Nephron (organoid): Measurements from ENCODE around the gene PARD3.

Experiments used
- H3K27ac Mint-ChIP-seq, 3 experiments: 2 replicates each; pipeline ENCODE4 v1.8.0; 2020; ENCODE audit warnings: mixed read lengths in 3 of 3, mild to moderate bottlenecking in 2 of 3, moderate library complexity in 1 of 3
- H3K27me3 Mint-ChIP-seq: 2 replicates; pipeline ENCODE4 v1.8.0; 2021; ENCODE audit warnings: low read depth, mild to moderate bottlenecking, moderate library complexity, mixed read lengths
- H3K36me3 Mint-ChIP-seq: 2 replicates; pipeline ENCODE4 v1.8.0; 2020; ENCODE audit warnings: low read depth, mixed read lengths
- H3K4me1 Mint-ChIP-seq: 2 replicates; pipeline ENCODE4 v1.8.0; 2020; ENCODE audit warnings: mixed read lengths
- H3K4me3 Mint-ChIP-seq, 3 experiments: 2 replicates each; pipeline ENCODE4 v1.8.0; 2020; ENCODE audit warnings: mild to moderate bottlenecking in 3 of 3, mixed read lengths in 3 of 3, moderate library complexity in 2 of 3
- H3K9me3 Mint-ChIP-seq: 2 replicates; pipeline ENCODE4 v1.8.0; 2020; ENCODE audit warnings: mixed read lengths
- CTCF ChIP-seq, 3 experiments: fragments of 200-600 bp; sonication (generic); IDR thresholded peaks; one replicate each; pipeline ENCODE4 v1.5.0; 2021; ENCODE audit warnings: antibody characterized with exemption in 3 of 3; ENCODE audit not compliant: unreplicated experiment in 3 of 3

The PARD3 gene

DNA sequence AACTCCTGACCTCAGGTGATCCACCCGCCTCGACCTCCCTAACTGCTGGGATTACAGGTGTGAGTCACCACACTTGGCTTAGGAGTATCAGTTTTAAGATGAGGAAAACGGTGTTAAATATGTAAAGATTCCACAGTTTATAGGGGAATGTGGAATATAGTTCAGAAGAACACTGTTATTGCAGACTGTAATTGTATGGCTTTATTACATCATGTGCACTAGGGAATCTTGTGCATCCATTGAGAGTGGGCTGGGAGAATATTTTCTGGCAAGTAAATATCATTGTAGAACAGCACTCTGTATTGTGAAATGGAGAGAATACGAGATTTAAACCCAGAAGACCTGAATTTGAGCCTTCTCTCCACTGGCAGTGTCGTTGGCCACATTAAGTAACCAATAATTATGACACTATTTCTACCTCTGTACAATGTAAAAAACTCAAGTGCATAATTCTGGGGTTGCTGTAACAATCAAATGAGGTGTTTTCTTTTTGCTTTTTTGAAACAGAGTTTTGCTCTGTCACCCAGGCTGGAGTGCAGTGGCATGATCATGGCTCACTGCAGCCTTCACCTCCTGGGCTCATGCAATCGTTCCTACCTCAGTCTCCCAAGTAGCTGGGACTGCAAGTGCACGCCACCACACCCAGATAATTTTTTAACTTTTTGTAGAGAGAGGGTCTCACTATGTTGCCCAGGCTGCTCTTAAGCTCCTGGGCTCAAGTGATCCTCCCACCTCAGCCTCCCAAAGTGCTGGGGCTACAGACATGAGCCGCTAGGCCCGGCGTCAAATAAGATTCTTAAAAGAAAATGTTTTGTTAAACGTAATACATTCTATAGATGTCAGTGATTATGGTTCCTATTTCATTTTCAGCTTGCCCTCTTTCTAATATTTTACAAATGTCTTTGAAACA is 12.0 kb upstream of the PARD3 start:
- H3K27me3 Mint-ChIP-seq, result peaks cover 9% of the 10 kb centered on the region

DNA sequence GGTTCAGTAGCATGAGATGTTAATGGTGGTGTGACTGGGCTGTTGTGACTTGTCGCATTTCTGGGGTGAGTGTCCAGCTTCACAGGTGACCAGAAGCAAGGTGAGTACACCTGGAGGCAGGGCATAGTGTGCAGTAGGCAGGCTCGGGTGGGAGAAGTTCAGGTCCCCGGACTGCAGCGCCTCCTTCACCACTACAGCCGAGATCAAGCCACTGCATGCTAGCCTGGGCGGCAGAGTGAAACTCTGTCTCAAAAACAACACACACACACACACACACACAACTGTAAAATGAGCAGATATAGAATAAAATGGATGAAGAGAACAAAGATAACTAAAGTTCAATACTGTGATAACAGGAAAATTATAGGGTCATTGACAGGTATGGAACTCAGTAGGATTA is 11.1 kb upstream of the PARD3 start:
- Mint-ChIP-seq H3K4me3 (no peak overlapping the region), H3K9me3 (no peaks in the 10 kb centered on the region), H3K36me3 (no peaks in the 10 kb centered on the region), H3K27me3 (peaks cover 12% of the 10 kb centered on the region), H3K27ac (peak overlapping the region in 1 of 3 experiments; percentile 69), H3K4me1 (peaks cover 7% of the 10 kb centered on the region)
- peak in 1 of 3 experiments; percentile 12 for TF ChIP-seq CTCF (IDR thresholded peaks at IDR 0.05; ENCODE audit: unreplicated experiment in 3 of 3)

More for the DNA sequence above, 12.0 kb upstream of the PARD3 start:
- Mint-ChIP-seq H3K36me3 (no peaks in the 10 kb centered on the region), H3K4me1 (peaks cover 7% of the 10 kb centered on the region), H3K4me3 (no peak overlapping the region), H3K27ac (no peak overlapping the region), H3K9me3 (no peaks in the 10 kb centered on the region)
- no peak for TF ChIP-seq CTCF (IDR thresholded peaks at IDR 0.05; ENCODE audit: unreplicated experiment in 3 of 3)

DNA sequence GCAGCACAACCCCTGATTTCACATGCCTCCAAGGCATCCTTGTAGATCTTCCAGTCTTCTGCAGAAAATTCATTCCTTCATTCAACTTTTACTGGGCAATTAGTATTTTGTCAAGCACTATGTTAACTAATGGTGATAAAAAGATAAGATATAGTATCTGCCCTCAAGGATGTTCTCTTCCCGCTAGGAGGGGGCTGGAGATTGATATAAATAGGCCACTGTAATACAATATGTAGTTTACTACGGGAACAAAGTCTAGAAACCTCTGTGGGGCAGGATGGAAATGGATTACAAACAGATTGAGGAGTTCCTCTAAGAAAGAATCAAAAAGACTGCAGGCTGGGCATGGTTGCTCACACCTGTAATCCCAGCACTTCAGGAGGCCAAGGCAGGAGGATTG is 10.3 kb upstream of the PARD3 start:
- H3K27ac Mint-ChIP-seq, result no peak overlapping the region
- H3K27me3 Mint-ChIP-seq, result peaks cover 12% of the 10 kb centered on the region
- TF ChIP-seq CTCF (IDR thresholded peaks at IDR 0.05; ENCODE audit: unreplicated experiment in 3 of 3), result no peak
- H3K36me3 Mint-ChIP-seq, result no peaks in the 10 kb centered on the region
- peaks cover 4% of the 10 kb centered on the region for H3K4me1 Mint-ChIP-seq
- no peaks in the 10 kb centered on the region for H3K9me3 Mint-ChIP-seq
- no peak overlapping the region for H3K4me3 Mint-ChIP-seq

- Mint-ChIP-seq H3K27ac (no peak overlapping the region), H3K4me3 (no peak overlapping the region), H3K9me3 (no peaks in the 10 kb centered on the region), H3K4me1 (no peaks in the 10 kb centered on the region), H3K36me3 (no peaks in the 10 kb centered on the region), H3K27me3 (peaks cover 12% of the 10 kb centered on the region)
- no peak for TF ChIP-seq CTCF (IDR thresholded peaks at IDR 0.05; ENCODE audit: unreplicated experiment in 3 of 3)
Observed at GRCh38 chr10:34824870-34825269, 9.8 kb upstream of the PARD3 start.

GRCh38 chr10:34821587-34822585 is 6.8 kb upstream of the PARD3 start:
- TF ChIP-seq CTCF (IDR thresholded peaks at IDR 0.05; ENCODE audit: unreplicated experiment in 3 of 3), result no peak
- no peaks in the 10 kb centered on the region for H3K36me3 Mint-ChIP-seq
- no peaks in the 10 kb centered on the region for H3K9me3 Mint-ChIP-seq
- H3K27ac Mint-ChIP-seq, result no peak overlapping the region
- H3K27me3 Mint-ChIP-seq, result peaks cover 18% of the 10 kb centered on the region
- H3K4me3 Mint-ChIP-seq, result no peak overlapping the region
- H3K4me1 Mint-ChIP-seq, result no peaks in the 10 kb centered on the region
